Uterus (tissue), 4 donors: ENCODE results near the gene MTO1. TPM values are rescaled to one million over a fixed set of nuclear protein-coding genes. Genes with fewer than 3 reads are reported as not detected.
A peak's percentile ranks its signal among the peaks of the same experiment; 100 is the strongest.

Experiments used
- DNase-seq, 2 donors: peaks; one replicate each; pipeline ENCODE4 v3.0.0-alpha.2; 2019 to 2020
- H3K27ac ChIP-seq, 2 donors: fragments of 200-600 bp; sonication (generic); 1 replicate in 1 of 2; 2 replicates in 1 of 2; pipeline ENCODE4 v1.5.1; 2016 to 2018
- H3K27me3 ChIP-seq, 2 donors: fragments of 200-600 bp; sonication (generic); one replicate each; pipeline ENCODE4 v1.5.1; 2018 to 2019; ENCODE audit warnings: control low read depth in 1 of 2
- H3K36me3 ChIP-seq, 2 donors: fragments of 200-600 bp; sonication (generic); one replicate each; pipeline ENCODE4 v1.5.1; 2019; ENCODE audit warnings: control low read depth in 1 of 2
- H3K4me1 ChIP-seq, 2 donors: fragments of 200-600 bp; sonication (generic); one replicate each; pipeline ENCODE4 v1.5.1; 2018 to 2019; ENCODE audit warnings: control low read depth in 1 of 2
- H3K4me3 ChIP-seq, 2 donors: fragments of 200-600 bp; sonication (generic); 1 replicate in 1 of 2; 2 replicates in 1 of 2; pipeline ENCODE4 v1.5.1; 2018 to 2019; ENCODE audit warnings: mild to moderate bottlenecking in 1 of 2
- H3K9me3 ChIP-seq, 2 donors: fragments of 200-600 bp; sonication (generic); one replicate each; pipeline ENCODE4 v1.5.1; 2019; ENCODE audit warnings: control low read depth in 1 of 2
- POLR2A ChIP-seq, 2 donors: fragments of 450-650 bp; IDR thresholded peaks; one replicate each; pipeline ENCODE4 v1.6.1; 2016; ENCODE audit warnings: antibody characterized with exemption in 2 of 2, mild to moderate bottlenecking in 1 of 2, moderate library complexity in 1 of 2
- intact Hi-C: fragments of 100-400 bp; cut with DNase I; formaldehyde crosslinking; loops from one replicate; pipeline ENCODE4 v1.15.1; 2023; ENCODE audit warnings: low total_unique reads
- total RNA-seq, 4 donors: library from RNA; depleted of rRNA in 3 of 4; stranded (reverse); fragments of >200 nt in 3 of 4; gene quantifications; one replicate each; pipeline versions ENCODE4 v1.1.0 to v1.2.4, GENCODE V29; 2014 to 2023
- TF ChIP-seq, protein P1 (sequence below), 4 experiments: fragments of 200-600 bp in 2 of 4; fragments of 450-650 bp in 2 of 4; sonication (generic) in 2 of 4; IDR thresholded peaks; one replicate each; pipeline ENCODE4 v1.5.1; 2016 to 2019; ENCODE audit warnings: antibody characterized with exemption in 4 of 4, mild to moderate bottlenecking in 2 of 4, moderate library complexity in 1 of 4
- donor health status: DM: yes; HTN: yes; CAD: no.

MTO1 gene
- total RNA-seq, 4 donors from 2014 or later: 13.3 to 38.3 (median 26.8) TPM

DNA sequence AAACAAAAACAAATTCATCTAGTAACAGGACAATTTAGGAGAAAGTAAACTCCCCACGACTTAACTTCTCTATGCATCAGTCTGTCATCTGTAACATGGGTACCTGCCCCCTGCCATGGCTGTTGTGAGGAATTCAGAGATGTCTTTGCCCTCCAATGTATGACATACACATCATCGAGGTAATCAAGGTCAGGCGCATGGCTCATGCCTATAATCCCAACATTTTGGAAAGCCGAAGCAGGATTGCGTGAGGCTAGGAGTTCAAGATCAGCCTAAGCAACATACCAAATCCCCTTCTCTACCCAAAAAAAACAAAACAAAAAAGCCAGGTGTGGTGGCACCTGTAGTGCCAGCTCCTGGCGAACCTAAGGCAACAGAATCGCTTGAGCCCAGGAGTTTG lies 50.3 kb downstream of the MTO1 start:
- no peaks in the 10 kb centered on the region for H3K36me3 ChIP-seq

DNA sequence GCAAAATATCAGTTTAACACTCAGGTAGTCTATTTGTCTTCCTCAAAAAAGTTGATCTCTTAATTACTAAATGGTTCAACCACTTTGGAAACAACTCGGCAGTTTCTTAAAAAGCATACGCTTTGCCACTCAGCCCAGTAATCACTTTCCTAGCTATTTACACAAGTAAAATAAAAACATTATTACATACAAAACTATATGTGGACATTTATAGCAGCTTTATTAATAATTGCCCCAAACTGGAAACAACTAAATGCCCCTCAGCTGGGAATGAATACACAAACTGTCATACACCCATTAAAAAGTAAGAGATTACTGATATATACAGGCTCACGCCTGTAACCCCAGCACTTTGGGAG lies 51.9 kb downstream of the MTO1 start:
- H3K27ac ChIP-seq: no peak overlapping the region
- no peaks in the 10 kb centered on the region for H3K36me3 ChIP-seq
- no peaks in the 10 kb centered on the region for H3K9me3 ChIP-seq
- no peak overlapping the region for H3K4me3 ChIP-seq
- no peaks in the 10 kb centered on the region for H3K27me3 ChIP-seq
- intact Hi-C loops: no loop called here
- no peak for TF ChIP-seq POLR2A (IDR thresholded peaks at IDR 0.05)
- TF ChIP-seq, protein P1, sequence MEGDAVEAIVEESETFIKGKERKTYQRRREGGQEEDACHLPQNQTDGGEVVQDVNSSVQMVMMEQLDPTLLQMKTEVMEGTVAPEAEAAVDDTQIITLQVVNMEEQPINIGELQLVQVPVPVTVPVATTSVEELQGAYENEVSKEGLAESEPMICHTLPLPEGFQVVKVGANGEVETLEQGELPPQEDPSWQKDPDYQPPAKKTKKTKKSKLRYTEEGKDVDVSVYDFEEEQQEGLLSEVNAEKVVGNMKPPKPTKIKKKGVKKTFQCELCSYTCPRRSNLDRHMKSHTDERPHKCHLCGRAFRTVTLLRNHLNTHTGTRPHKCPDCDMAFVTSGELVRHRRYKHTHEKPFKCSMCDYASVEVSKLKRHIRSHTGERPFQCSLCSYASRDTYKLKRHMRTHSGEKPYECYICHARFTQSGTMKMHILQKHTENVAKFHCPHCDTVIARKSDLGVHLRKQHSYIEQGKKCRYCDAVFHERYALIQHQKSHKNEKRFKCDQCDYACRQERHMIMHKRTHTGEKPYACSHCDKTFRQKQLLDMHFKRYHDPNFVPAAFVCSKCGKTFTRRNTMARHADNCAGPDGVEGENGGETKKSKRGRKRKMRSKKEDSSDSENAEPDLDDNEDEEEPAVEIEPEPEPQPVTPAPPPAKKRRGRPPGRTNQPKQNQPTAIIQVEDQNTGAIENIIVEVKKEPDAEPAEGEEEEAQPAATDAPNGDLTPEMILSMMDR (IDR thresholded peaks at IDR 0.05): no peak
- no peak for DNase-seq
- H3K4me1 ChIP-seq: peaks cover 0 to 4% of the 10 kb centered on the region in 2 donors

More for the DNA sequence above, 50.3 kb downstream of the MTO1 start:
- DNase-seq: no peak
- no peak overlapping the region for H3K27ac ChIP-seq
- no peaks in the 10 kb centered on the region for H3K27me3 ChIP-seq
- intact Hi-C loops: no loop called here
- no peaks in the 10 kb centered on the region for H3K9me3 ChIP-seq
- no peaks in the 10 kb centered on the region for H3K4me1 ChIP-seq
- no peak overlapping the region for H3K4me3 ChIP-seq
- TF ChIP-seq, protein P1 (IDR thresholded peaks at IDR 0.05): no peak
- TF ChIP-seq POLR2A (IDR thresholded peaks at IDR 0.05): no peak

DNA sequence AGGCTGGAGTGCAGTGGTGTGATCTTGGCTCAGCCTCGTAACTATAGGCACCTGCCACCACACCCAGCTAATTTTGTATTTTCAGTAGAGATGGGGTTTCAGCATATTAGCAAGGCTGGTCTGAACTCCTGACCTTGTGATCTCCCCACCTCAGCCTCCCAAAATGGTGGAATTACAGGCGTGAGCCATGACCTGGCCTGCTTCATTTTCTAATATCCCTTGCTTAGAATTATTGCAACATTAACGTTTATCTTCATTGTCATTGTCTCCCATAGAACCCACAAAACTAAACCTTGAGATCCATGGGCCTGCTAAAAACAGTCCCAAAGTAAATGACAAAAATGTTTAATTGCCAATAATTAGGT lies 53.2 kb downstream of the MTO1 start:
- Histone ChIP-seq H3K27ac (no peak overlapping the region), H3K9me3 (no peaks in the 10 kb centered on the region), H3K36me3 (no peaks in the 10 kb centered on the region), H3K4me3 (no peak overlapping the region), H3K27me3 (no peaks in the 10 kb centered on the region), H3K4me1 (peaks cover 0 to 4% of the 10 kb centered on the region in 2 donors)
- intact Hi-C loops: loop anchor here (2.0 kb wide), 1 partner anchor 96 kb away; no protein-coding TSS in a partner anchor
- TF ChIP-seq POLR2A (IDR thresholded peaks at IDR 0.05): no peak
- TF ChIP-seq, protein P1 (IDR thresholded peaks at IDR 0.05): no peak
- no peak for DNase-seq

DNA sequence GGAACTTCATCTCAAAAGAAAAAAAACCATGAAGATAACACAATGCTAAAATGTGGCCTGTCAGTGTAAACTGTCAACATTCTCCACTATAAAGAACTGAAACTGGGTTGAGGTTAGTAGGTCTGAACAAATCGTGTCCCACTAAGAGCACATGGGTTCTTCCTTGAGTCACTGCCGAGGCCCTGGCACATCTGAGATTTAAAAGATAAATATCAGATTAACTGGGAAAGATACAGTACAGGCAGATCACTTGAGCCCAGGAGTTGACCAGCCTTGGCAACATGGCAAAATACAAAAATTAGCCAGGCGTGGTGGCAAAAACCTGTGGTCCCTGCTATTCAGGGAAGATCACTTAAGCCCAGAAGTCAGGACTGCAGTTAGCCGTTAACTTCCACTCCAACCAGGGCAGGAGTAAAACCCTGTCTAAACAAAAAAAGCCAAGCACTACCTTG lies 53.7 kb downstream of the MTO1 start:
- intact Hi-C loops: loop anchor here (2.0 kb wide), 1 partner anchor 96 kb away; no protein-coding TSS in a partner anchor

More for the DNA sequence above, 53.7 kb downstream of the MTO1 start:
- Histone ChIP-seq H3K27me3 (no peaks in the 10 kb centered on the region), H3K27ac (peak overlapping the region in 1 of 2 donors; percentile 48), H3K4me3 (no peak overlapping the region), H3K4me1 (peaks cover 0 to 4% of the 10 kb centered on the region in 2 donors), H3K9me3 (no peaks in the 10 kb centered on the region), H3K36me3 (no peaks in the 10 kb centered on the region)
- no peak for DNase-seq
- TF ChIP-seq, protein P1 (IDR thresholded peaks at IDR 0.05): no peak
- TF ChIP-seq POLR2A (IDR thresholded peaks at IDR 0.05): no peak
